AG20443 (cell line): ENCODE data around the gene SLC25A13.
"Not testable (repeated sequence)": the region's sequence is repeated elsewhere in the genome, so short reads cannot be mapped to it uniquely, and the experiment has no call there.

Source experiments
- DNase-seq: peaks from one replicate; pipeline ENCODE4 v3.0.0; 2012; ENCODE audit warnings: low spot score, mixed read lengths

Gene SLC25A13

GRCh38 chr7:96299496-96299895, 22.4 kb downstream of the SLC25A13 start:
- DNase-seq, result no peak

GRCh38 chr7:96297876-96298275, 24.0 kb downstream of the SLC25A13 start:
- no peak for DNase-seq

GRCh38 chr7:96297446-96297845, 24.5 kb downstream of the SLC25A13 start:
- DNase-seq, result not testable (repeated sequence)

GRCh38 chr7:96293911-96294310, 28.0 kb downstream of the SLC25A13 start:
- DNase-seq, result not testable (repeated sequence)

- no peak for DNase-seq
Observed at GRCh38 chr7:96287559-96287958, 34.3 kb downstream of the SLC25A13 start.

- no peak for DNase-seq
Observed at GRCh38 chr7:96287132-96287531, 34.8 kb downstream of the SLC25A13 start.

- no peak for DNase-seq
Observed at GRCh38 chr7:96285579-96285978, 36.3 kb downstream of the SLC25A13 start.

- DNase-seq, result no peak
Observed at GRCh38 chr7:96284835-96285234, 37.1 kb downstream of the SLC25A13 start.

GRCh38 chr7:96284240-96284639, 37.7 kb downstream of the SLC25A13 start:
- DNase-seq, result no peak

- no peak for DNase-seq
Observed at GRCh38 chr7:96282835-96283234, 39.1 kb downstream of the SLC25A13 start.

GRCh38 chr7:96277921-96278320, 44.0 kb downstream of the SLC25A13 start:
- DNase-seq, result no peak

GRCh38 chr7:96276019-96276418, 45.9 kb downstream of the SLC25A13 start:
- no peak for DNase-seq

- peak; percentile 12 for DNase-seq
Observed at GRCh38 chr7:96273716-96274115, 48.2 kb downstream of the SLC25A13 start.

GRCh38 chr7:96269246-96269994, 52.5 kb downstream of the SLC25A13 start:
- DNase-seq, result no peak

- no peak for DNase-seq
Observed at GRCh38 chr7:96266580-96266979, 55.3 kb downstream of the SLC25A13 start.

- DNase-seq, result no peak
Observed at GRCh38 chr7:96266015-96266414, 55.9 kb downstream of the SLC25A13 start.

GRCh38 chr7:96253964-96254363, 67.9 kb downstream of the SLC25A13 start:
- no peak for DNase-seq

- DNase-seq, result no peak
Observed at GRCh38 chr7:96253441-96253840, 68.5 kb downstream of the SLC25A13 start.

GRCh38 chr7:96250776-96251361, 71.0 kb downstream of the SLC25A13 start:
- DNase-seq, result no peak

GRCh38 chr7:96248405-96248804, 73.5 kb downstream of the SLC25A13 start:
- no peak for DNase-seq

GRCh38 chr7:96246919-96247318, 75.0 kb downstream of the SLC25A13 start:
- DNase-seq, result no peak

- DNase-seq, result no peak
Observed at GRCh38 chr7:96244992-96245292, 77.0 kb downstream of the SLC25A13 start.

- no peak for DNase-seq
Observed at GRCh38 chr7:96244244-96244991, 77.5 kb downstream of the SLC25A13 start.
